Measurements from ENCODE around the gene KCTD10. TPM values are rescaled to one million over a fixed set of nuclear protein-coding genes. Genes with fewer than 3 reads are reported as not detected.
A peak's percentile ranks its signal among the peaks of the same experiment; 100 is the strongest.

KCTD10 gene
- total and polyA plus RNA-seq, 7 donors = 7.4 to 21.8 (median 16.0) TPM

GRCh38 chr12:109523071-109523470, 46.0 kb upstream of the KCTD10 start:
- H3K4me3 ChIP-seq = no peak overlapping the region
- no peak for TF ChIP-seq CTCF (IDR thresholded peaks at IDR 0.05)
- H3K36me3 ChIP-seq (ENCODE audit: insufficient read depth in 1 of 2, low read depth in 1 of 2) = peaks cover 0 to 98% of the 10 kb centered on the region in 2 donors
- H3K9me3 ChIP-seq = no peaks in the 10 kb centered on the region
- no peak overlapping the region for H3K27ac ChIP-seq
- H3K4me1 ChIP-seq = peaks cover 5% of the 10 kb centered on the region
- no peaks in the 10 kb centered on the region for H3K27me3 ChIP-seq (ENCODE audit: insufficient read depth in 3 of 3, low read length in 2 of 3)
- peak in 3 of 4 donors; percentile 20 to 58 (median 45) for ATAC-seq
- intact Hi-C loops (cut with DNase I) = loop anchor here in 1 of 2 donors (5.0 kb wide), 1 partner anchor 74 kb away; no protein-coding TSS in a partner anchor
- WGBS, 3 donors = 39 to 67% (median 45%) methylated on average over 10 of the region's 10 CpGs
- peak in 1 of 2 donors; percentile 28 for DNase-seq

GRCh38 chr12:109521831-109522230, 44.7 kb upstream of the KCTD10 start:
- peaks cover 5% of the 10 kb centered on the region for H3K4me1 ChIP-seq
- no peaks in the 10 kb centered on the region for H3K9me3 ChIP-seq
- ATAC-seq = no peak
- 66 to 70% (median 66%) methylated on average over 10 of the region's 10 CpGs for WGBS, 3 donors
- no peak overlapping the region for H3K4me3 ChIP-seq
- intact Hi-C loops (cut with DNase I) = loop anchor here in 1 of 2 donors (5.0 kb wide), 1 partner anchor 75 kb away; no protein-coding TSS in a partner anchor
- H3K27ac ChIP-seq = no peak overlapping the region
- peaks cover 3 to 98% of the 10 kb centered on the region in 2 donors for H3K36me3 ChIP-seq (ENCODE audit: insufficient read depth in 1 of 2, low read depth in 1 of 2)
- TF ChIP-seq CTCF (IDR thresholded peaks at IDR 0.05) = no peak
- no peak for DNase-seq
- no peaks in the 10 kb centered on the region for H3K27me3 ChIP-seq (ENCODE audit: insufficient read depth in 3 of 3, low read length in 2 of 3)

GRCh38 chr12:109519787-109520186, 42.7 kb upstream of the KCTD10 start:
- peaks cover 5% of the 10 kb centered on the region for H3K4me1 ChIP-seq
- ATAC-seq (no peak), DNase-seq (no peak)
- no peak overlapping the region for H3K4me3 ChIP-seq
- TF ChIP-seq CTCF (IDR thresholded peaks at IDR 0.05) = no peak
- intact Hi-C loops (cut with DNase I) = loop anchor here (2.0 to 5.0 kb wide), 2 partner anchors 78 to 255 kb away; no protein-coding TSS in a partner anchor
- peaks cover 7 to 97% of the 10 kb centered on the region in 2 donors for H3K36me3 ChIP-seq (ENCODE audit: insufficient read depth in 1 of 2, low read depth in 1 of 2)
- H3K27ac ChIP-seq = peak overlapping the region; percentile 69
- no peaks in the 10 kb centered on the region for H3K27me3 ChIP-seq (ENCODE audit: insufficient read depth in 3 of 3, low read length in 2 of 3)
- WGBS, 3 donors = 69 to 88% (median 86%) methylated on average over 6 of the region's 6 CpGs
- H3K9me3 ChIP-seq = no peaks in the 10 kb centered on the region

- Histone ChIP-seq H3K27ac (peak overlapping the region; percentile 69), H3K27me3 (ENCODE audit: insufficient read depth in 3 of 3, low read length in 2 of 3) (no peaks in the 10 kb centered on the region), H3K4me1 (peaks cover 5% of the 10 kb centered on the region), H3K4me3 (no peak overlapping the region), H3K9me3 (no peaks in the 10 kb centered on the region), H3K36me3 (ENCODE audit: insufficient read depth in 1 of 2, low read depth in 1 of 2) (peaks cover 10 to 97% of the 10 kb centered on the region in 2 donors)
- intact Hi-C loops (cut with DNase I) = loop anchor here (1.0 to 2.0 kb wide), 2 partner anchors 256 kb away; no protein-coding TSS in a partner anchor
- DNase-seq = peak; percentile 50 to 74
- peak; percentile 70 to 86 (median 79) for ATAC-seq
- 52 to 58% (median 56%) methylated on average over 11 of the region's 11 CpGs for WGBS, 3 donors
- peak; percentile 81 for TF ChIP-seq CTCF (IDR thresholded peaks at IDR 0.05)
These were observed 41.9 kb upstream of the KCTD10 start for GRCh38 chr12:109518820-109519665.
